HG02870 (cell line): ENCODE data around the gene SRCIN1.
"Not testable (repeated sequence)": the region's sequence is repeated elsewhere in the genome, so short reads cannot be mapped to it uniquely, and the experiment has no call there.

Experiments used
- ATAC-seq: cut with Tn5 transposase; IDR thresholded peaks from one replicate; pipeline ENCODE4 v1.9.1; 2021; ENCODE audit warnings: mild to moderate bottlenecking, moderate library complexity; ENCODE audit not compliant: unreplicated experiment

SRCIN1 gene

DNA sequence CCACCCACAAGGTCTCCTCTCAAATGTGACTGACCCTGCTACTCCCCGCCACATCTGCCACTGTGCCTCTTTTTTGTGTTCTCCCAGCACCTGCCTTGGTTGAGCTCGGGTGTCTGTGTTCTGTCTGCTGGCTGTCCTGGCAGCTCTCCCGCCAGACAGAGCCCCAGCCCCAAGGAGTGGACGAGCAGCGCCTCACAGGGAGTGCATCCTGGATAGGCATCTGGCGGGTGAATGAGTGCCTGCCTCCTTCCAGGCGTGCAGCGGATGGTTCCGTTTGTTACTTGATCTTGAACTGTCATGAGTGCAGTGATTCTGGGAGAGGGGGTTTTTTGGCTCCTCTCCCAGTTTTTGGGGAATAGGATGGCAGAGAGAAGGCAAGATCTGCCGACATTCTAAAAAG lies 77.6 kb downstream of the SRCIN1 start:
- ATAC-seq: not testable (repeated sequence)

- ATAC-seq: not testable (repeated sequence)
Observed at GRCh38 chr17:38526526-38526925, 79.2 kb downstream of the SRCIN1 start.

GRCh38 chr17:38512473-38513058 lies 93.2 kb downstream of the SRCIN1 start:
- ATAC-seq: no peak

- no peak for ATAC-seq
Observed at GRCh38 chr17:38511150-38512108, 94.3 kb downstream of the SRCIN1 start.

DNA sequence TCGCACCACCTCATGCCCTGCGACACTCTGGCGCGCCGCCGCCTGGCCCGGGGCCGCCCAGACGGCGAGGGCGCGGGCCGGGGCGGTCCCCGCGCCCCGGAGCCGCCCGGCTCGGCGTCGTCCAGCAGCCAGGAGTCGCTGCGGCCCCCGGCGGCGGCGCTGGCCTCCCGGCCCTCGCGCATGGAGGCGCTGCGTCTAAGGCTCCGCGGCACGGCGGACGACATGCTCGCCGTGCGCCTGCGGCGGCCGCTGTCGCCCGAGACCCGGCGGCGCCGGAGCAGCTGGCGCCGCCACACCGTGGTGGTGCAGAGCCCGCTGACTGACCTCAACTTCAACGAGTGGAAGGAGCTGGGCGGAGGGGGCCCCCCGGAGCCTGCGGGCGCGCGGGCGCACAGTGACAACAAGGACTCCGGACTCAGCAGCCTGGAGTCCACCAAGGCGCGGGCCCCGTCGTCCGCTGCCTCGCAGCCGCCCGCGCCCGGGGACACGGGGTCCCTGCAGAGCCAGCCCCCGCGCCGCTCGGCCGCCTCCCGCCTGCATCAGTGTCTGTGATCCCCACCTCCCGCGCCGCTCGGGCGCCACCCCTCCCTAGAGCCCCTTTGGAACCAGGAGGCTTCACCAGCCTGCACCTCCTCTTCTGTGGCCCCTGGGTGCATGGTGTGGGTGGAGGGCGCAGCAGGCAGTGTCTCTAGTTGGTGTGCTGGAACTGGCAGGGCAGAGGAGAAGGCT lies 95.2 kb downstream of the SRCIN1 start:
- no peak for ATAC-seq

GRCh38 chr17:38509772-38510420 lies 95.9 kb downstream of the SRCIN1 start:
- ATAC-seq: no peak

DNA sequence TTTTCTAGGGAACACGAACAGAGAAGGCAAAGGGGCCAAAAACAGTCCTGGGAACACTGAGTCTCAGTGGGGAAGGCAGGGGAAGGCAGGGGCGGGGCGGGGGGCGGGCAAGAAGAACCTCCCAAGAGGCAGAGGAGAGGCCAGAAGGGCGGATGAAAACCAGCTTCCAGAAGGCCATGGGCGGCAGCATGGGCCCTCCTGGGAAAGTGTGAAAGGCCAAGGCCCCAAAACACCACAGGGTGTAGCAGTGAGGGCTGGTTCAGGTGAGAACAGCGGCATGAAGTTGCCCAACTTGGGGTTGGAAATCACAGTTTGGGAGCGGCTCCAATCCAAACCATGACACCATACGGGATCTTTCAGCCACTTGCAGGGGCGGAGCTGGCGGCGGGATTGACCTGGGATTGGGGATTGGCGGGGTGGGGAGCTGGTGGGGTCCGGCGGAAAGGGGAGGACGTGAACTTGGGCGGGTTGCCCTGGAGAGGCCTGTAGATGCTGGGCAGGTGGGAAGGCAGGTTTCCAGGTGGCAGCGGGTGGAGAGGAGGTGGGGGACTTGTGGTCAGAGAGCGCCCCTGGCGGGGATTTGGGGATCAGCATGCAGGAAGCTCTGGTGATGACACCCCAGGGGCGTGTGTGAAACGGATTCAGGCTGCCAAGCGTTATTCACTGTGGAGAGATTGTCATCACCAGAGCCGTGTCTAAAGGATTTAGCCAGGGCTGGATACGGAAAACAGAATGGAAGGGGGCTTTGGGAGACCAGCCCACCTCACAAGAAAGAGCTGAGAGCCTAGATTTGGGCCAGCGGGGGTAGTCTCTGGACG lies 96.6 kb downstream of the SRCIN1 start:
- no peak for ATAC-seq

DNA sequence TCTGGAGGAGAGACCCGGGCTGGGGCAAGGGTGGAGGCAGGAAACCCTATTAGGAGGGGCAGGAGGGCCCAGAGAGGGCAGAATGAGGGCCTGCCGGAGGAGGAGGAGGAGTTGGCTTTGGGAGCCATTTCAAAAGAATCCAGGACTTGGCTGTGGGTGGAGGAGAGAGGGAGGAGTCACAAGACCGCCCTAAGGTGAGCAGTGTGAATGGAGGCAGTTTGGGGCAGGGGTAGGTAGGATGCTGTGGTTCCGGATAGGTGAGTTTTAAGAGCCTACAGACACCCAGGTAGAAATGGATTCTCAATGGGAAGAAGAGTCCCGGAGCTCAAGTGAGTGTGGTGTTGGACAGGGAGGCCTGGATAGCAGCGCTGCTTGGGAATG lies 97.2 kb downstream of the SRCIN1 start:
- ATAC-seq: no peak

- ATAC-seq: no peak
Observed at GRCh38 chr17:38507921-38508569, 97.7 kb downstream of the SRCIN1 start.

DNA sequence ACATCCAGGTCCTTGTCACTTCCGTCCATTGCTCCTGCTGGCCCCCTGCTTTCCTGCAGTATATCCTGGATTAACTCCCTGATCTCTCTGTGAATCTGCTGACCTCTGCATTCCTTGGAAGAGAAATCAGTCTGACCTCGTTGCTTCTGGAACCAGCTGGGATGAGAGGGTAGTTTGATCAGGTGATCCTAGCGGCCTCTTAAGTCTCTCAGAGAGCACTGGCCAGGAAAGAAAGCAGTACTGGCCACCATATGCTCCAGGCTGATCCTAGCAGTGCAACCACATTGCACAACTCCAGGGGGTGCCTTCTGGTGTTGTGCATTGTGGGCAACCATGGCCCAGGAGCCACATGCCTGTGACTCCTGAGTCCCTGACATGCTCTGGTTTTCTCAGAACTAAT lies 98.3 kb downstream of the SRCIN1 start:
- no peak for ATAC-seq

- no peak for ATAC-seq
Observed at GRCh38 chr17:38504216-38504615, 101.5 kb downstream of the SRCIN1 start.

- not testable (repeated sequence) for ATAC-seq
Observed at GRCh38 chr17:38503286-38503913, 102.4 kb downstream of the SRCIN1 start.

GRCh38 chr17:38501718-38502117 lies 104.0 kb downstream of the SRCIN1 start:
- not testable (repeated sequence) for ATAC-seq

DNA sequence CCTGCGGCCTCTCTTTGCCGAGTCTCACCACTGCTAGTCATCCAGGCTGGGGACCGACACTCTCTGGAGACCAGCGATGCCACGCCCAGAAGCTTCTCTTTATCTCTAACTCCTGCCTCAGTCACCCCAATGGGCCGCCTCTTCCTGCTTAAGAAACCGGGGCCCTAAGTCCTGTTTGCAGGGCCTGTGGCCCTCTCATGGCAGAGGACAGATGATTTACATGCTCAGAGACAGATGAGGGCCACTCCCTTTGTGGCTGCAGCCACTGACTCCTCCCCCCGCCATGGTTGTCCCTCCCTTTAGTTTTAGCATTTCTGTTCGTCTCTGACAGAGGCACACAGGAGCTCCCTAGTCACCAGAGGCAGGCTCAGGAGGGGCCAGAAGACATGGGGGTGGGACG lies 106.5 kb downstream of the SRCIN1 start:
- not testable (repeated sequence) for ATAC-seq

- ATAC-seq: no peak
Observed at GRCh38 chr17:38498353-38498752, 107.4 kb downstream of the SRCIN1 start.

DNA sequence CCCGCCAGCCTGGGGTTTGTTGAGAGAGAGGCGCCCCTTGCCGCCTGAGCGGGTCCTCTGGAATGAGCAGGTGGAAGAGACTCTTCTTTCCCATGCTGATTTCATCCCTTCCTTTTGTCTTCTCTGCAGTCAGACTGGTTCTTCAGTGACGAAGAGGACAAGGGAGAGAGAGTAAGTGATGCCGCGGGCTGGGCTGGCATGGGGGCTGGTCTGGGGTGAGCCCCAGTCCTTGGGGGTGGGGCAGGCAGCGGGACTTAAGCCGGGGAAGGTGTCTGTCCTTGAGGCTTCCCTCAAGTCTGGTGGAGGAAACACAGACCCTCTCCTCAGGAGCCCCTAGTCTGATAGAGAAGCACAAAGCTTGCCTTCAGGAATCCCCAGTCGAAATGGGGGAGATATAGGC lies 108.1 kb downstream of the SRCIN1 start:
- ATAC-seq: not testable (repeated sequence)

DNA sequence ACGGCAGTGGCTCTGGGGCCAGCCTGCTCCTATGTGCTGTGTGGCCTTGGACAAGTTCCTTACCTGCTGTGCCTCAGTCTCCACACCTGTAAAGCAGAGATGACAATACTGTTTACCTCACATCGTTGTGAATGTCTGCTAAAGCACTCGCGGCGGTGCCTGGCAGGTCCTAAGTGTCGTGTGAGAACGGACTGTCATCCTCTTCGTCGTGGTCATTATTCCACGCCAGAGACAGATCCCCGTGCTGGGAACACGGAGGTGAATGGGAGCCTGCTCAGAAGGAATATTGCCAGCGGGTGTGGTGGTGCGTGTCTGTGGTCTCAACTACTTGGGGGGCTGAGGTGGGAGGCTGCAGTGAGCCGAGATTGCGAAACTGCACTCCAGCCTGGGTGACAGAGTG lies 111.6 kb downstream of the SRCIN1 start:
- ATAC-seq: not testable (repeated sequence)

- ATAC-seq: not testable (repeated sequence)
Observed at GRCh38 chr17:38492067-38493040, 113.4 kb downstream of the SRCIN1 start.
